ENCODE measurements around the gene SPEM1. TPM values are rescaled to one million over a fixed set of nuclear protein-coding genes. Genes with fewer than 3 reads are reported as not detected.

Gene SPEM1
- total RNA-seq, 1 donor from 2014 or later = not detected

DNA sequence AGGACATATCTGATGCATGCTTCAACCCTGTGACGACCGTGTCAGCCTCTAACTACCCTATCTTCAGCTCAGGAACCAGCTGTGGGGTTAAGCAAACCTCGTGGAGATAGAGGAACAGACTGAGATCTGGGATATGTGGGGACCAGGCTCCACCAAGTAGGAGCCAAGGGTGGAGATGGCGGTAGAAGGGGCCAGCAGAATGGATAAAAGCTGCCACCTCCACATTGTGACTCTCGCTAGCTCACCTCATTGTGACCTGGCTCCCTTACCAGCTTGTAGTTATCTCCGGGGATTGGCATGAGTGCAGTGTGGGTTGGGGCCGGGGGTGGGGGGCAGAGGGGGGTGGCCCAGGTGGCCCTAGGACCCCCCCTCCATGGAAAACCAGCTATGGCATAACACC lies 5.2 kb downstream of the SPEM1 start, which contains the start of gene SPEM2:
TSS of gene SPEM2 (plus strand) at position 301 of the 400 bp plus-strand sequence. CDS start at position 374, 73 bp downstream.
- no peak within 1 kb of the TSS for H3K27ac ChIP-seq (replicated peaks)
- TF ChIP-seq, protein P1, sequence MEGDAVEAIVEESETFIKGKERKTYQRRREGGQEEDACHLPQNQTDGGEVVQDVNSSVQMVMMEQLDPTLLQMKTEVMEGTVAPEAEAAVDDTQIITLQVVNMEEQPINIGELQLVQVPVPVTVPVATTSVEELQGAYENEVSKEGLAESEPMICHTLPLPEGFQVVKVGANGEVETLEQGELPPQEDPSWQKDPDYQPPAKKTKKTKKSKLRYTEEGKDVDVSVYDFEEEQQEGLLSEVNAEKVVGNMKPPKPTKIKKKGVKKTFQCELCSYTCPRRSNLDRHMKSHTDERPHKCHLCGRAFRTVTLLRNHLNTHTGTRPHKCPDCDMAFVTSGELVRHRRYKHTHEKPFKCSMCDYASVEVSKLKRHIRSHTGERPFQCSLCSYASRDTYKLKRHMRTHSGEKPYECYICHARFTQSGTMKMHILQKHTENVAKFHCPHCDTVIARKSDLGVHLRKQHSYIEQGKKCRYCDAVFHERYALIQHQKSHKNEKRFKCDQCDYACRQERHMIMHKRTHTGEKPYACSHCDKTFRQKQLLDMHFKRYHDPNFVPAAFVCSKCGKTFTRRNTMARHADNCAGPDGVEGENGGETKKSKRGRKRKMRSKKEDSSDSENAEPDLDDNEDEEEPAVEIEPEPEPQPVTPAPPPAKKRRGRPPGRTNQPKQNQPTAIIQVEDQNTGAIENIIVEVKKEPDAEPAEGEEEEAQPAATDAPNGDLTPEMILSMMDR (IDR thresholded peaks at IDR 0.05; ENCODE audit: borderline replicate concordance) = no peak
- no peak for DNase-seq
- H3K27me3 ChIP-seq (ENCODE audit: low read depth) = no peaks in the 10 kb centered on the region
- H3K4me3 ChIP-seq = no peak within 1 kb of the TSS
- H3K4me1 ChIP-seq = no peaks in the 10 kb centered on the region
- no peaks in the 10 kb centered on the region for H3K9me3 ChIP-seq (replicated peaks)
- H3K36me3 ChIP-seq = no peaks in the 10 kb centered on the region
- intact Hi-C loops (cut with micrococcal nuclease) = no loop called here

DNA sequence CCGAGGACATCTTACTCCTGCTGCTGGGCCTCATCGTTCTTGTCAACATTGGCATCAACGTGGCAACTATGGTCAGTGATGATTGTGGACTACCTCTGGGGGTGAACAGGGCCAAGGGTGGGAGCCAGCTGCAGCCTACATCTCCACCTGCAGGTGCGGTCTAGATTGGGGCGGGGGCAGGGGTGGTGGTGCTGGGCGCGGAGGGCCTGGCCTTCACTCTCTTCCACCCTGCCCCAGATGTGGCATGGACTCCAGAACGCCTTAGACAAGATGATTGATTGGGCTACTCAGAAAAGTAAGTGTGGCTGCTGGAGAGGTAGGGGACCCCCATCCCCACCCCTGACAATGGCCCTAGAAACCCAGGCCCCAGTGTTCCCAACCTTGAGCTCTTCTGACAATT lies 5.6 kb downstream of the SPEM1 start:
- no peaks in the 10 kb centered on the region for H3K4me1 ChIP-seq
- intact Hi-C loops (cut with micrococcal nuclease) = no loop called here

DNA sequence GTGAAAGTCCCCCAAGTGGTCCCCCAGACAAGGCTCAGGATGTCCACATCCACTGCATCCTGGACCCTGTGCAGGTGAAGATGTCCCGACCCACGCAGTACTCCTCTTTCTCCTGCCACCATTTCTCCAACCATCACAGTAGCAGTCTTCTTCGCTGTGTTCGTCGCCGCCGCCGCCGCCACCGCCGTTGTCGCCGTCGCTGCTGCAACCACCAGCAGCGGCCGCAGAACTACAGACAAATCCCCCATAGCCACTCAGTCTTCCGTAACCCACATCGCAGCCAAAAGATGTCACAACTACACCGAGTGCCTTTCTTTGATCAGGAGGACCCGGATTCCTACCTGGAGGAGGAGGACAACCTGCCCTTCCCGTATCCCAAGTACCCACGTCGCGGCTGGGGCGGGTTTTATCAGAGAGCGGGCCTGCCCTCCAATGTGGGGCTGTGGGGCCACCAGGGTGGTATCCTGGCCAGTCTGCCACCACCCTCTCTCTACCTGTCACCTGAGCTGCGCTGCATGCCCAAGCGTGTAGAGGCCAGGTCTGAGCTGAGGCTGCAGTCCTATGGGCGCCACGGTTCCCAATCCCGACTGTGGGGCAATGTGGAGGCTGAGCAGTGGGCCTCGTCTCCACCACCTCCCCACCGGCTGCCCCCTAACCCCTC lies 6.2 kb downstream of the SPEM1 start:
- Histone ChIP-seq H3K4me1 (no peaks in the 10 kb centered on the region), H3K36me3 (no peaks in the 10 kb centered on the region), H3K9me3 (replicated peaks) (no peaks in the 10 kb centered on the region), H3K27ac (replicated peaks) (no peak overlapping the region), H3K4me3 (no peak overlapping the region), H3K27me3 (ENCODE audit: low read depth) (no peaks in the 10 kb centered on the region)
- intact Hi-C loops (cut with micrococcal nuclease) = no loop called here
- TF ChIP-seq, protein P1 (IDR thresholded peaks at IDR 0.05; ENCODE audit: borderline replicate concordance) = no peak
- no peak for DNase-seq

More for the DNA sequence above, 5.6 kb downstream of the SPEM1 start:
- Histone ChIP-seq H3K4me3 (no peak overlapping the region), H3K36me3 (no peaks in the 10 kb centered on the region), H3K27ac (replicated peaks) (no peak overlapping the region), H3K9me3 (replicated peaks) (no peaks in the 10 kb centered on the region), H3K27me3 (ENCODE audit: low read depth) (no peaks in the 10 kb centered on the region)
- TF ChIP-seq, protein P1 (IDR thresholded peaks at IDR 0.05; ENCODE audit: borderline replicate concordance) = no peak
- DNase-seq = no peak

DNA sequence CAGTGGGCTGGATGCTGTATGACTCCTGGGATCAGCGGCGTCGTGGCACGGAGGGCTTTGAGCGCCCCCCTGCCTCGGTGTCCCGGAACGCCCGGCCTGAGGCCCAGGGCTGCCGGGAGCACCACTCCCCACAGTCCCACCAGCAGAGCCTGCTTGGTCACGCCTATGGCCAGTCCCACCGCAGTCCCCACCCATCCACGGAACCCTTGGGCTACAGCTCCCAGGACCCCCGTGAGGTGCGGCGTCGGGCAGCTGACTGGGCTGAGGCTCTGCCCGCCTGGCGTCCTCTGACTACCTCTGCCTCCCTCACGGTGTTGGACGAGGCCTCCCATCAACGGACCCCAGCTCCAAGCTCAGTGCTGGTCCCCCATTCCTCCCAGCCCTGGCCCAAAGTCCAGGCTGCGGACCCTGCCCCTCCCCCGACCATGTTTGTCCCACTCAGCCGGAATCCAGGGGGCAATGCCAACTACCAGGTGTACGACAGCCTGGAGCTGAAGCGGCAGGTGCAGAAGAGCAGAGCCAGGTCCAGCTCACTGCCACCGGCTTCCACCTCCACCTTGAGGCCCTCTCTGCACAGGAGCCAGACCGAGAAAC lies 6.9 kb downstream of the SPEM1 start:
- Histone ChIP-seq H3K4me3 (no peak overlapping the region), H3K36me3 (no peaks in the 10 kb centered on the region), H3K27me3 (ENCODE audit: low read depth) (no peaks in the 10 kb centered on the region), H3K9me3 (replicated peaks) (no peaks in the 10 kb centered on the region), H3K27ac (replicated peaks) (no peak overlapping the region), H3K4me1 (no peaks in the 10 kb centered on the region)
- DNase-seq = no peak
- intact Hi-C loops (cut with micrococcal nuclease) = no loop called here
- TF ChIP-seq, protein P1 (IDR thresholded peaks at IDR 0.05; ENCODE audit: borderline replicate concordance) = no peak

DNA sequence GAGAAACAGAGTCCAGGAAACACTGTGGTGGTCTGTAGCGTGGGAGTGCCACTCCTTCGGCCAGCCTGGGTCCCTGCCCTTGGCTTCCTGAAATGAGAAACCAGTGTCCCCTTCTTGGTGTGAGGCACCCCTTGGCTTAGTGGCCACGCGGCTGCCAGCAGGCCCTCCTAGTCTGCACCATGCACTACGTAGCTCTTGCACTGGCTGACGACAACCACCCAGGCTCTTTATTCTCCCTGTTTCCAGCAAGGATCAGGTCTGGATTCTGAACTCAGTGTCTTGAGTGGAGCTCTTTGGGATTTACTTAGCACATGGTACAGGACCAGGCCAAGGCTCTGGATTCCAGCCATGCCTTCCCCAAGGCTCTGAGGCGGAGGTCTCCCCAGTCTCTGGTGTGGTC lies 7.4 kb downstream of the SPEM1 start:
- intact Hi-C loops (cut with micrococcal nuclease) = no loop called here
- TF ChIP-seq, protein P1 (IDR thresholded peaks at IDR 0.05; ENCODE audit: borderline replicate concordance) = no peak
- H3K36me3 ChIP-seq = no peaks in the 10 kb centered on the region
- no peak overlapping the region for H3K27ac ChIP-seq (replicated peaks)
- no peaks in the 10 kb centered on the region for H3K27me3 ChIP-seq (ENCODE audit: low read depth)
- H3K9me3 ChIP-seq (replicated peaks) = no peaks in the 10 kb centered on the region
- H3K4me1 ChIP-seq = no peaks in the 10 kb centered on the region
- no peak overlapping the region for H3K4me3 ChIP-seq
- DNase-seq = no peak
